Measurements from ENCODE around the gene CACNA1I. TPM values are rescaled to one million over a fixed set of nuclear protein-coding genes. Genes with fewer than 3 reads are reported as not detected.

Gene CACNA1I
- total RNA-seq, 6 experiments from 2014 or later: 0.06 TPM; not detected in 5

DNA sequence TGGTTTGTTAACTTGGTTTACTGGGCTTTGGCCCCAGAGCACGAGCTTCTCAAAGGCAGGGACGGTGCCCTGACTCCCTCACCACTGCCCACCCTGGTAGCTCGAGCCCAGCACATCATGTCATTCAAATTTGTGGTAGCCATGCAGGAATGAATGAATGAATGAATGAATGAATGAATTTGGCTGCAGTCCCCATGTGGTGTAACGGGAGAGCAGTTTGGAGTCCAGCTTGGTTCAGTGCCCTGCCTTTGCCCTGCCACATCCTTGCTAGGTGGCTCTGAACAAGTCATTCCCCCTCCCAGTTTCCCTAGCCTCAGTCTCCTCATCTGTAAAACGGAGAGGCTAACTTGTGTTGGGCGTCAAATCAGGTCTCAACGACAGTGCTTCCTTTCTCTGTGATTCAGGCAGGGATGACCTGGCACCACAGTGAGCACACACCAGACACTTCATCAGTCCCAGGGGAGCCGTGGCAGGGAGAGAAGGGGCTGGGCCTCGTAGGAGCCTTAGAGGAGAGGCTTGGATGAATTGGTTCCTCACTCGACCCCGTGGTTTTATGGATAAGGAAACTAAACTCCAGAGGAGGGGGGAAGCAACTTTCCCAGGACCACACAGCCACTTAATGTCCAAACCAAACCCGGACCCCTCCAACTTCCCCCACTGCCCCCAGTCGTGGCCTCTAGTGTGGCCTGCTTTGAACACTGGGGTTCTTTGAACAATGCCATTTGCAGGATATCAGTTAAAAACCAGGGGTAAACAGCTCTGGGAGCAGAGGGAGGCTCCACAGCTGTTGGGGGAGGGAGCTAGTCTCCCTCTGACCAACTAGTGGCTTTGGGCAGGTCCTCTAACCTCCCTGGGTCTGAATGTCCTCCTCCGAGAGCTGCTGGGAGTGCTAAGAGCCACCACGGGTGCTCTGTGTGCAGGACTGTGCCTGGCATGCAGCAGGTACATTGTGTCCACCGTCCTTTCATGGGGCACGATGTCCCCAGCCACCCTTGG is 86.2 kb downstream of the CACNA1I start:
- Histone ChIP-seq H3K36me3 (no peaks in the 10 kb centered on the region), H3K4me1 (no peaks in the 10 kb centered on the region), H3K27me3 (peaks cover 0 to 7% of the 10 kb centered on the region in 2 donors), H3K27ac (no peak overlapping the region), H3K9me3 (no peaks in the 10 kb centered on the region), H3K4me3 (no peak overlapping the region)
- 27% methylated on average over 10 of the region's 17 CpGs for WGBS (ENCODE audit: insufficient coverage, low coverage, low lambda C conversion rate, missing lambda C conversion rate)
- no peak for ATAC-seq
- no peak for TF ChIP-seq POLR2A (IDR thresholded peaks at IDR 0.05)
- TF ChIP-seq, protein P1, sequence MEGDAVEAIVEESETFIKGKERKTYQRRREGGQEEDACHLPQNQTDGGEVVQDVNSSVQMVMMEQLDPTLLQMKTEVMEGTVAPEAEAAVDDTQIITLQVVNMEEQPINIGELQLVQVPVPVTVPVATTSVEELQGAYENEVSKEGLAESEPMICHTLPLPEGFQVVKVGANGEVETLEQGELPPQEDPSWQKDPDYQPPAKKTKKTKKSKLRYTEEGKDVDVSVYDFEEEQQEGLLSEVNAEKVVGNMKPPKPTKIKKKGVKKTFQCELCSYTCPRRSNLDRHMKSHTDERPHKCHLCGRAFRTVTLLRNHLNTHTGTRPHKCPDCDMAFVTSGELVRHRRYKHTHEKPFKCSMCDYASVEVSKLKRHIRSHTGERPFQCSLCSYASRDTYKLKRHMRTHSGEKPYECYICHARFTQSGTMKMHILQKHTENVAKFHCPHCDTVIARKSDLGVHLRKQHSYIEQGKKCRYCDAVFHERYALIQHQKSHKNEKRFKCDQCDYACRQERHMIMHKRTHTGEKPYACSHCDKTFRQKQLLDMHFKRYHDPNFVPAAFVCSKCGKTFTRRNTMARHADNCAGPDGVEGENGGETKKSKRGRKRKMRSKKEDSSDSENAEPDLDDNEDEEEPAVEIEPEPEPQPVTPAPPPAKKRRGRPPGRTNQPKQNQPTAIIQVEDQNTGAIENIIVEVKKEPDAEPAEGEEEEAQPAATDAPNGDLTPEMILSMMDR (IDR thresholded peaks at IDR 0.05): no peak
- no peak for DNase-seq
- intact Hi-C loops (cut with DNase I): no loop called here

DNA sequence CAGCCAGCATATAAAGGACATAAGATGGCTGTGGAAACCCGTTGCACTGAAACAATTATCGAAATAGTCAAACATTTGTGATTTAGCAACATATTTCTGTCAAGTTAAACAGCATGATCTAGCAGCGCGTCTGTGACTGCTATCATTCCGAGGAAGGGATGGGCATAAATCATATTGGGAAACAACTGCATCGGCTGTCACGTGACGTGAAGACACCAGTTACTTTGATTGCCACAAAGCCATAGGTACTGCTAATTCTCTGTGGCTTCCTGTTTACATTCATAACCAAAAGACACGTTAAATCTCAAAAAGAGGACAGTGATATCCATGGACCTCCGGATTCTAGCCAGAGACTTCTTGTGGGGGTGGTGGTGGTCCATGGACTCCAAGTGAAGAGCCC is 87.8 kb downstream of the CACNA1I start:
- no peak overlapping the region for H3K4me3 ChIP-seq
- no peaks in the 10 kb centered on the region for H3K36me3 ChIP-seq
- H3K4me1 ChIP-seq: no peaks in the 10 kb centered on the region
- no peak for TF ChIP-seq POLR2A (IDR thresholded peaks at IDR 0.05)
- TF ChIP-seq, protein P1 (IDR thresholded peaks at IDR 0.05): no peak
- H3K27me3 ChIP-seq: peaks cover 0 to 22% of the 10 kb centered on the region in 2 donors
- DNase-seq: no peak
- H3K9me3 ChIP-seq: no peaks in the 10 kb centered on the region
- WGBS (ENCODE audit: insufficient coverage, low coverage, low lambda C conversion rate, missing lambda C conversion rate): 32% methylated on average over 10 of the region's 10 CpGs
- no peak for ATAC-seq
- no peak overlapping the region for H3K27ac ChIP-seq
- intact Hi-C loops (cut with DNase I): no loop called here

DNA sequence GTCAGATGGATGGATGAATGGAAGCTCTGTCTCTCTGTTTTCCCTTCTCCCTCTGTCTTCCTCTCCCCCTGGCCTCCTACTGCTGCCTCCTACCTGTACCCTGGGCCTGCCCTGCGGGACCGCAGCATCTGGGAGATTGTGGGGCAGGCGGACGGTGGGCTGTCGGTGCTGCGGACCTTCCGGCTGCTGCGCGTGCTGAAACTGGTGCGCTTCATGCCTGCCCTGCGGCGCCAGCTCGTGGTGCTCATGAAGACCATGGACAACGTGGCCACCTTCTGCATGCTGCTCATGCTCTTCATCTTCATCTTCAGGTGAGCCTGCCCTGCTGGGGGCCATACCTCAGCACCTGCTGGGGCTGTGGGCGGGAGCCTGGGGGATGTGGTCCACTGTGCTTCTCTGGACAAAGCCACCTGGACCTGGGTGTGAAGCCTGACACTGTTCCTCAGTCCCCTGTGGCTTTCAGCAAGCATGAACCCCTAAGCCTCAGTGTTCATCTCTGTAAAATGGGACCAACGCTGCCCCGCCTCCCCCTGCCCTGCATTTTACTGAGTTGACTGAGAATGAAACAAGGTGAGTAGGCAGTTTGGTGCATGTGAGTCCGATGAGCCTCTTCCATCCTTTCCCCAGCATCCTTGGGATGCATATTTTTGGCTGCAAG is 88.4 kb downstream of the CACNA1I start:
- ATAC-seq (no peak), DNase-seq (no peak)
- Histone ChIP-seq H3K9me3 (no peaks in the 10 kb centered on the region), H3K4me3 (no peak overlapping the region), H3K36me3 (no peaks in the 10 kb centered on the region), H3K27me3 (peaks cover 0 to 25% of the 10 kb centered on the region in 2 donors), H3K4me1 (no peaks in the 10 kb centered on the region), H3K27ac (no peak overlapping the region)
- no peak for TF ChIP-seq POLR2A (IDR thresholded peaks at IDR 0.05)
- TF ChIP-seq, protein P1 (IDR thresholded peaks at IDR 0.05): no peak
- WGBS (ENCODE audit: insufficient coverage, low coverage, low lambda C conversion rate, missing lambda C conversion rate): 66% methylated on average over 8 of the region's 18 CpGs
- intact Hi-C loops (cut with DNase I): no loop called here

DNA sequence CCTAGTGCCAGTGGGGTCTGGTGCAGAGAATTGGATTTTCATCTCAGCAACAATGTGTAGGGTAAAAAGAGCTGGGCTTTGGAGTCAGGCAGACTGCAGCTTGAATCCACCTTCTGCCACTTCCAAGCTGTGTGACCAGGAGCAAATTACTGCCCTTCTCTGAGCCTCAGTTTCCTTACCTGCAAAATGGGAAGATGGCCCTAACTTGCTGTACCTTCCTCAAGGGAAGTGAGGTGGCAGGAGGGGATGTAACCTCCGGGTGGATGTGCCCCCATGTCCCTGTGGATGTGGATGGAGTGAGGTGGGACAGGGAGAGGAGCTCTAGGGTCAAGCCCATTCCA is 90.9 kb downstream of the CACNA1I start:
- Histone ChIP-seq H3K36me3 (no peaks in the 10 kb centered on the region), H3K27me3 (peaks cover 0 to 28% of the 10 kb centered on the region in 2 donors), H3K4me3 (no peak overlapping the region), H3K27ac (no peak overlapping the region), H3K4me1 (no peaks in the 10 kb centered on the region), H3K9me3 (no peaks in the 10 kb centered on the region)
- intact Hi-C loops (cut with DNase I): no loop called here
- no peak for ATAC-seq
- TF ChIP-seq, protein P1 (IDR thresholded peaks at IDR 0.05): no peak
- no peak for TF ChIP-seq POLR2A (IDR thresholded peaks at IDR 0.05)
- no peak for DNase-seq
- no CpG with 5 or more reads among the region's 1 CpG for WGBS (ENCODE audit: insufficient coverage, low coverage, low lambda C conversion rate, missing lambda C conversion rate)
